ENCODE measurements around the gene NR2C2.

Gene NR2C2

GRCh38 chr3:15066467-15066866 lies 119.1 kb downstream of the NR2C2 start:
- no peaks in the 10 kb centered on the region for H3K27me3 ChIP-seq (ENCODE audit: insufficient read depth, low read length, poor library complexity)
- WGBS (ENCODE audit: extremely low coverage, insufficient coverage, low lambda C conversion rate), result no CpG with 5 or more reads among the region's 3 CpGs
- no peak overlapping the region for H3K27ac ChIP-seq (ENCODE audit: low read depth, low read length)
- H4K5ac ChIP-seq (ENCODE audit: low read length), result no peak overlapping the region
- H3K4me3 ChIP-seq (ENCODE audit: low read length), result no peak overlapping the region
- no peak overlapping the region for H2BK15ac ChIP-seq (replicated peaks; ENCODE audit: low read depth)
- H3K4ac ChIP-seq (ENCODE audit: low read depth, low read length), result no peak overlapping the region
- no peak overlapping the region for H4K8ac ChIP-seq (ENCODE audit: low read depth, low read length)
- no peak overlapping the region for H2AK5ac ChIP-seq (ENCODE audit: low read length)
- no peak overlapping the region for H3K4me2 ChIP-seq (ENCODE audit: low read length)
- no peak overlapping the region for H3K23ac ChIP-seq (ENCODE audit: low read length)
- H3K4me1 ChIP-seq (ENCODE audit: control insufficient read depth, low read depth, low read length), result peaks cover 5% of the 10 kb centered on the region
- H3K36me3 ChIP-seq (ENCODE audit: control insufficient read depth, insufficient read depth, low read length), result no peaks in the 10 kb centered on the region
- peaks cover 12% of the 10 kb centered on the region for H3K79me1 ChIP-seq (ENCODE audit: low read length)
- H2BK120ac ChIP-seq (ENCODE audit: low read depth, low read length), result no peak overlapping the region
- no peak for DNase-seq
- H3K18ac ChIP-seq (ENCODE audit: low read length), result no peak overlapping the region
- H3K9ac ChIP-seq (ENCODE audit: low read length), result no peak overlapping the region
- H3K56ac ChIP-seq (ENCODE audit: low read length), result no peak overlapping the region
- peaks cover 20% of the 10 kb centered on the region for H3K79me2 ChIP-seq (ENCODE audit: control insufficient read depth, insufficient read depth, low read length)
- no peak overlapping the region for H2BK5ac ChIP-seq (ENCODE audit: low read length)

GRCh38 chr3:15069441-15069840 lies 122.1 kb downstream of the NR2C2 start:
- H3K56ac ChIP-seq (ENCODE audit: low read length), result no peak overlapping the region

GRCh38 chr3:15071699-15072098 lies 124.3 kb downstream of the NR2C2 start:
- Histone ChIP-seq H2BK120ac (ENCODE audit: low read depth, low read length) (no peak overlapping the region), H3K56ac (ENCODE audit: low read length) (no peak overlapping the region), H3K27me3 (ENCODE audit: insufficient read depth, low read length, poor library complexity) (no peaks in the 10 kb centered on the region), H3K36me3 (ENCODE audit: control insufficient read depth, insufficient read depth, low read length) (peaks cover 9% of the 10 kb centered on the region), H3K18ac (ENCODE audit: low read length) (no peak overlapping the region), H4K5ac (ENCODE audit: low read length) (no peak overlapping the region), H3K4ac (ENCODE audit: low read depth, low read length) (no peak overlapping the region), H3K9ac (ENCODE audit: low read length) (no peak overlapping the region), H4K8ac (ENCODE audit: low read depth, low read length) (no peak overlapping the region), H3K79me1 (ENCODE audit: low read length) (no peaks in the 10 kb centered on the region), H3K4me2 (ENCODE audit: low read length) (no peak overlapping the region), H3K23ac (ENCODE audit: low read length) (no peak overlapping the region), H3K4me1 (ENCODE audit: control insufficient read depth, low read depth, low read length) (no peaks in the 10 kb centered on the region), H2AK5ac (ENCODE audit: low read length) (no peak overlapping the region), H2BK5ac (ENCODE audit: low read length) (no peak overlapping the region), H3K27ac (ENCODE audit: low read depth, low read length) (no peak overlapping the region), H3K79me2 (ENCODE audit: control insufficient read depth, insufficient read depth, low read length) (no peaks in the 10 kb centered on the region), H3K4me3 (ENCODE audit: low read length) (no peak overlapping the region), H2BK15ac (replicated peaks; ENCODE audit: low read depth) (no peak overlapping the region)
- WGBS (ENCODE audit: extremely low coverage, insufficient coverage, low lambda C conversion rate), result no CpG with 5 or more reads among the region's 2 CpGs
- DNase-seq, result no peak

More at GRCh38 chr3:15069441-15069840, 122.1 kb downstream of the NR2C2 start:
- Histone ChIP-seq H2AK5ac (ENCODE audit: low read length) (no peak overlapping the region), H2BK5ac (ENCODE audit: low read length) (no peak overlapping the region), H4K5ac (ENCODE audit: low read length) (no peak overlapping the region), H4K8ac (ENCODE audit: low read depth, low read length) (no peak overlapping the region), H2BK15ac (replicated peaks; ENCODE audit: low read depth) (no peak overlapping the region), H3K4me3 (ENCODE audit: low read length) (no peak overlapping the region), H3K27me3 (ENCODE audit: insufficient read depth, low read length, poor library complexity) (no peaks in the 10 kb centered on the region), H3K79me2 (ENCODE audit: control insufficient read depth, insufficient read depth, low read length) (peaks cover 5% of the 10 kb centered on the region), H3K4me1 (ENCODE audit: control insufficient read depth, low read depth, low read length) (no peaks in the 10 kb centered on the region), H2BK120ac (ENCODE audit: low read depth, low read length) (no peak overlapping the region), H3K18ac (ENCODE audit: low read length) (no peak overlapping the region), H3K23ac (ENCODE audit: low read length) (no peak overlapping the region), H3K36me3 (ENCODE audit: control insufficient read depth, insufficient read depth, low read length) (peaks cover 6% of the 10 kb centered on the region), H3K27ac (ENCODE audit: low read depth, low read length) (no peak overlapping the region), H3K9ac (ENCODE audit: low read length) (no peak overlapping the region), H3K4me2 (ENCODE audit: low read length) (no peak overlapping the region), H3K79me1 (ENCODE audit: low read length) (no peaks in the 10 kb centered on the region), H3K4ac (ENCODE audit: low read depth, low read length) (no peak overlapping the region)
- WGBS (ENCODE audit: extremely low coverage, insufficient coverage, low lambda C conversion rate), result no CpG with 5 or more reads among the region's 1 CpG
- DNase-seq, result no peak

GRCh38 chr3:15074500-15074899 lies 127.1 kb downstream of the NR2C2 start:
- H3K4me2 ChIP-seq (ENCODE audit: low read length), result no peak overlapping the region
- H3K4me3 ChIP-seq (ENCODE audit: low read length), result no peak overlapping the region
- H3K27ac ChIP-seq (ENCODE audit: low read depth, low read length), result no peak overlapping the region
- no peak overlapping the region for H2BK15ac ChIP-seq (replicated peaks; ENCODE audit: low read depth)
- no peak overlapping the region for H4K5ac ChIP-seq (ENCODE audit: low read length)
- H4K8ac ChIP-seq (ENCODE audit: low read depth, low read length), result no peak overlapping the region
- no peaks in the 10 kb centered on the region for H3K27me3 ChIP-seq (ENCODE audit: insufficient read depth, low read length, poor library complexity)
- no peak overlapping the region for H3K18ac ChIP-seq (ENCODE audit: low read length)
- no peak overlapping the region for H3K23ac ChIP-seq (ENCODE audit: low read length)
- H2BK5ac ChIP-seq (ENCODE audit: low read length), result no peak overlapping the region
- no peak overlapping the region for H2BK120ac ChIP-seq (ENCODE audit: low read depth, low read length)
- no peak for DNase-seq
- H3K4ac ChIP-seq (ENCODE audit: low read depth, low read length), result no peak overlapping the region
- H3K79me2 ChIP-seq (ENCODE audit: control insufficient read depth, insufficient read depth, low read length), result no peaks in the 10 kb centered on the region
- WGBS (ENCODE audit: extremely low coverage, insufficient coverage, low lambda C conversion rate), result no CpG with 5 or more reads among the region's 19 CpGs
- no peaks in the 10 kb centered on the region for H3K79me1 ChIP-seq (ENCODE audit: low read length)
- peaks cover 18% of the 10 kb centered on the region for H3K36me3 ChIP-seq (ENCODE audit: control insufficient read depth, insufficient read depth, low read length)
- no peak overlapping the region for H2AK5ac ChIP-seq (ENCODE audit: low read length)
- no peaks in the 10 kb centered on the region for H3K4me1 ChIP-seq (ENCODE audit: control insufficient read depth, low read depth, low read length)
- no peak overlapping the region for H3K9ac ChIP-seq (ENCODE audit: low read length)
- H3K56ac ChIP-seq (ENCODE audit: low read length), result no peak overlapping the region

- H3K79me1 ChIP-seq (ENCODE audit: low read length), result no peaks in the 10 kb centered on the region
- H4K5ac ChIP-seq (ENCODE audit: low read length), result no peak overlapping the region
- H3K27me3 ChIP-seq (ENCODE audit: insufficient read depth, low read length, poor library complexity), result no peaks in the 10 kb centered on the region
- no peak overlapping the region for H3K4me2 ChIP-seq (ENCODE audit: low read length)
- no peak overlapping the region for H3K56ac ChIP-seq (ENCODE audit: low read length)
- H2AK5ac ChIP-seq (ENCODE audit: low read length), result no peak overlapping the region
- no peak overlapping the region for H3K23ac ChIP-seq (ENCODE audit: low read length)
- no peak overlapping the region for H2BK5ac ChIP-seq (ENCODE audit: low read length)
- DNase-seq, result no peak
- no peak overlapping the region for H2BK120ac ChIP-seq (ENCODE audit: low read depth, low read length)
- no peak overlapping the region for H3K9ac ChIP-seq (ENCODE audit: low read length)
- H3K4me1 ChIP-seq (ENCODE audit: control insufficient read depth, low read depth, low read length), result no peaks in the 10 kb centered on the region
- H4K8ac ChIP-seq (ENCODE audit: low read depth, low read length), result no peak overlapping the region
- H3K4me3 ChIP-seq (ENCODE audit: low read length), result no peak overlapping the region
- no peaks in the 10 kb centered on the region for H3K79me2 ChIP-seq (ENCODE audit: control insufficient read depth, insufficient read depth, low read length)
- no peak overlapping the region for H3K4ac ChIP-seq (ENCODE audit: low read depth, low read length)
- no peak overlapping the region for H3K18ac ChIP-seq (ENCODE audit: low read length)
- no CpG with 5 or more reads among the region's 3 CpGs for WGBS (ENCODE audit: extremely low coverage, insufficient coverage, low lambda C conversion rate)
- peaks cover 24% of the 10 kb centered on the region for H3K36me3 ChIP-seq (ENCODE audit: control insufficient read depth, insufficient read depth, low read length)
- H2BK15ac ChIP-seq (replicated peaks; ENCODE audit: low read depth), result no peak overlapping the region
- no peak overlapping the region for H3K27ac ChIP-seq (ENCODE audit: low read depth, low read length)
Observed at GRCh38 chr3:15079091-15079490, 131.7 kb downstream of the NR2C2 start.

- Histone ChIP-seq H3K4ac (ENCODE audit: low read depth, low read length) (no peak overlapping the region), H2BK120ac (ENCODE audit: low read depth, low read length) (no peak overlapping the region), H3K27me3 (ENCODE audit: insufficient read depth, low read length, poor library complexity) (no peaks in the 10 kb centered on the region), H3K4me1 (ENCODE audit: control insufficient read depth, low read depth, low read length) (no peaks in the 10 kb centered on the region), H3K27ac (ENCODE audit: low read depth, low read length) (no peak overlapping the region), H3K4me2 (ENCODE audit: low read length) (no peak overlapping the region), H4K8ac (ENCODE audit: low read depth, low read length) (no peak overlapping the region), H3K56ac (ENCODE audit: low read length) (no peak overlapping the region), H3K4me3 (ENCODE audit: low read length) (no peak overlapping the region), H3K36me3 (ENCODE audit: control insufficient read depth, insufficient read depth, low read length) (peaks cover 16% of the 10 kb centered on the region), H3K18ac (ENCODE audit: low read length) (no peak overlapping the region), H2AK5ac (ENCODE audit: low read length) (no peak overlapping the region), H4K5ac (ENCODE audit: low read length) (no peak overlapping the region), H3K9ac (ENCODE audit: low read length) (no peak overlapping the region), H3K79me2 (ENCODE audit: control insufficient read depth, insufficient read depth, low read length) (no peaks in the 10 kb centered on the region), H2BK15ac (replicated peaks; ENCODE audit: low read depth) (no peak overlapping the region), H3K79me1 (ENCODE audit: low read length) (no peaks in the 10 kb centered on the region), H2BK5ac (ENCODE audit: low read length) (no peak overlapping the region), H3K23ac (ENCODE audit: low read length) (no peak overlapping the region)
- WGBS (ENCODE audit: extremely low coverage, insufficient coverage, low lambda C conversion rate), result no CpG with 5 or more reads among the region's 13 CpGs
- no peak for DNase-seq
Observed at GRCh38 chr3:15081960-15082664, 134.7 kb downstream of the NR2C2 start.

Measured in mesendoderm (in vitro differentiated cells).